Stimulated activated CD4-positive, alpha-beta T cell treated with anti-CD3 and anti-CD28 coated beads, Interleukin-2, amount 100 ng/mL, for 48 hours (primary cell): ENCODE results near the gene MREG.

Experiments used
- DNase-seq, 2 donors: peaks; one replicate each; pipeline ENCODE4 v3.0.0-alpha.2; 2020

Gene MREG

DNA sequence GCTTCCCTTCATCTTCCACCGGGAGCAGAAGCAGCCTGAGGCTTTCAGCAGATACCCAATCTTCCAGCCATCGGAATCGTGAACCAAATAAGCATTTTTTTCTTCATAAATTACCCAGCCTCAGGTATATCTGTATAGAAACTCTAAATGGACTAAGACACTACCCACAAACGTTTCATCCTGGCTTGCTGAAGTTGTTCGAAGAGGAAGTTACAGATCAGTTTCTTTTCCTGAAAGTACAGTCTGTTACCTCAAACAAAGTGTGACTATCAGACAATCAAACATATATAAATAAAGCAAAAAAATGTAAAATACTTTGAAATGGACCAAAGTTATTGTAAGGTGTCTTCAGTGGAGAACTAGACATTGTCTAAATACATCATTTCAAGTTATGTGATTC lies 97.9 kb downstream of the MREG start:
- no peak for DNase-seq

DNA sequence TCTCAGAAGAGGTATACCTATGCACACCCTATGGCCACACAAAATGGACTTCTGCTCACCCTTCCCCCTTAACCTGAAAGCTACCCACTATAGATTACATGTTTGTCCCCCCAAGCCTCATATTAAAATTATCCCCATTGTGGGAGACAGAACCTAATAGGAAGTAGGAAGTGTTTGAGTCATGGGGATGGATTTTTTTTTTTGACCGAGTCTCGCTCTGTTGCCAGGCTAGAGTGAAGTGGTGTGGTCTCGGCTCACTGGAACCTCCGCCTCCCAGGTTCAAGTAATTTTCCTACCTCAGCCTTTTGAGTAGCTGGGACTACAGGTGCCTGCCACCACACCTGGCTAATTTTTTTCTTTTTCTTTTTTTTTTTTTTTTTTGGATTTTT lies 98.6 kb downstream of the MREG start:
- no peak for DNase-seq

- DNase-seq: no peak
These were observed 99.1 kb downstream of the MREG start for GRCh38 chr2:215914054-215914776.

- no peak for DNase-seq
These were observed 101.0 kb downstream of the MREG start for GRCh38 chr2:215912299-215912842.

GRCh38 chr2:215911301-215912085 lies 101.9 kb downstream of the MREG start:
- DNase-seq: no peak

GRCh38 chr2:215910180-215910579 lies 103.2 kb downstream of the MREG start:
- DNase-seq: no peak

- no peak for DNase-seq
These were observed 106.2 kb downstream of the MREG start for GRCh38 chr2:215907147-215907546.

DNA sequence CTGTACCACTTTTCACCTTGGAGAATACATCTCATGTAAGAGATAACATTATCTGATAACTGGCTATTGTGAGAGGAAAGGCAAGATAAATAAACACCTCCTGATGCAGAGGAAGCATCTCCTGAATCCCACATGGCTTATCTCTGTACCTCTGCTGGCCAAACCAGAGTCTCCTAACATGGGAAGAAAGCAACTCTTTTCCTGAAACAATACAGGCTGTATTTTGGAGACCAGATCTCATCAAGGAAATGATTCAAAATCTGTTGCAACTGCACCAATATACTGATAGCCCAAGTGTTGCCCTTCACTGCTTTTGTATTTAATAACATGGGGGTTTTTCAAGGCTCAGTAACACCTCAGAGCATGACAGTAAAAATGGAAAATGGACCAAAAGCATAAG lies 106.9 kb downstream of the MREG start:
- DNase-seq: no peak

DNA sequence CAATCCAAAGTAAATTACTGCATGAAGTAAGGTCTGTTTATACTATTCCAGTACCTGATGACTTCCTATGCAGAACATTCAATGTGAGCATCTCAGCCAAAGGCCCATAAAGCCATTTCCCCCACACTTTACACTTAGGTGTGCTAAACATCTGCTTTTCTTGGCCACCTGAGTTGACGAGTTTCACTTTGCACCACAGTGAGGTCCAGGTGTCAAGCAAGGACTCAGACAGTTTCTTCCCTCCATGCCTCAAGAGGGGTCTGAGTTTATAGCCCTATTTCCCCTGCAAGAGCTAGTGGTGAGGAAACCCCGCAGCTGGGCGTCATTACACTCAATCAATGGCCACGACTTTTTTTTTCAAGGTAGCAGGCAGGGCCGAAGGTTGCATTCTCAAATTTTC lies 107.7 kb downstream of the MREG start:
- DNase-seq: no peak

DNA sequence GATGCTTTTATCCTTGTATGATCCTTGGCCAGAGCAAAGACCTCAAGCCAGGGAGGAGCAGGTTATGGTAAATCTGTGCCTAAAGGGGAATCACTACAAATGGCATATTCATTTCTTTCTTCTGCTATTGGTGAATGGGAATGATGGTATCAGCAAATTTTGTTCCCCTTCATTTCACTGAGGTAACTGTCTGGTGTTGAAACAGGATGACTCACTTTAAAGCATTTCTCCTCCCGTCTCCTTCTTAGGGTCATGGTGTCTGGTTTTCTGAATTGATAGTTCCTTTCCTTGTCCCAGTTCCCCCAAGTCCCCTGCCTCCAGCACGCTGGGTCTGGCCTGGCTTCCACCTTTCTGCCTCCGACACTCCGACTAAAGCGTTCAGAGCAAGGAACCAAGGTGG lies 109.2 kb downstream of the MREG start:
- no peak for DNase-seq

DNA sequence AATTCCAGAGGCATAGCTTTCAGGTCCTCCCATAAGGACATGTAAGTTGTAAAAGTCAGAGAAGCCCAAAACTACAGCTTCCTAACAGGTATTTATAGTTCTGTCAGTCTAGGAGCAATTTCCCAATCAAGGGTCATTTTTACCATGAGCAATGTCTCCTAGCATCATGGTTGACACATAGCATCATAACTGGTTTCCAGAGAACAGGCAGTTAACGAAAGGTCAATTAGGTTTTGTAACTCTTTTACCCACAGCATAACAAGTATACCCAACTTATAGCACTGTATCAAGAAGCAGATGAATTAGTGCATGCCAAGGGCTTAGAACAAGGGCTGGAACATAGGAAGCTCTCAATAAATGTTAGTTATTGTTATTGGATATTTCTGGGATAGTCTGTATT lies 110.1 kb downstream of the MREG start:
- DNase-seq: no peak

GRCh38 chr2:215901796-215902195 lies 111.6 kb downstream of the MREG start:
- no peak for DNase-seq

DNA sequence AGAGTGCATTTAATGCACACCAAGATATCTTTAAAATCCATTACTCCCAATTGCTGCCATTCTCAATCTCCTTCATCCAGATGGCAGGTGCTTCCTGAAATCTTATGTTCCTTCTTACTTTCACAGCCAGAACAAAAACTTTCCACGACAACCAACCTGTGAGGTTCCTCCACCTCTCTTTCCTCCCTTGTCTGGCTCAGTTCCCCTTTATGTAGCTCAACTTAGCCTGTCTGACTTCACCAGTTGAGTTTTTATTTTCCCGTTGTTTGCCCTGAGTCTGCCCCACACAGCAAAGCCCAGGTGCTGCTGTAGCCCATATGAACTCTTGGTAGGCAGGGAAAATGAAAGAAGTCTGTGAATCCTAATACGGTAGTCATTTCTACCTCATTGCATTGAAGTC lies 112.5 kb downstream of the MREG start:
- no peak for DNase-seq

GRCh38 chr2:215900203-215900611 lies 113.1 kb downstream of the MREG start:
- DNase-seq: no peak

- DNase-seq: no peak
These were observed 113.9 kb downstream of the MREG start for GRCh38 chr2:215899141-215900074.

- DNase-seq: no peak
These were observed 115.0 kb downstream of the MREG start for GRCh38 chr2:215898363-215898762.

DNA sequence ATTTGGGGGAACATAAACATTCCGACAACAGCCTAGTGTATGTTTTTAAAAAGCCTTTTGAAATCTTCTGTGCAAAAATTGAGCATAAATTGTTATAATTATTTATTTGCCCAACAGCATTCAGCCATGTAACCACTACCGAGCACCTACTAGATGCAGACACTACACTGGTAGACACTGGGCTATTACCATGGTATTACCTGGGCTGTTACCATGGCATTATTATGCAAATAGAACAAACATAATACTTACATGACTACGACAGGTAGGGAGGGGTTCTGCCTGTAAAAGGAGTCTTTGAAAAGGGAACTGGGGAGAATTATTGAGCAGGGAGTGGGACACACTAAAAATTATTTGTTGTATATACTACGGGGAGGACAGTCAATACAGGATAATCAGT lies 116.4 kb downstream of the MREG start:
- DNase-seq: no peak

- no peak for DNase-seq
These were observed 118.0 kb downstream of the MREG start for GRCh38 chr2:215895330-215895729.
